Stimulated activated CD4-positive, alpha-beta T cell treated with anti-CD3 and anti-CD28 coated beads, Interleukin-2, amount 100 ng/mL, for 24 hours (primary cell): ENCODE results near the gene SPDYE4.

ENCODE experiments used
- DNase-seq, 2 donors: peaks; one replicate each; pipeline ENCODE4 v3.0.0-alpha.2; 2020

The SPDYE4 gene

GRCh38 chr17:8708025-8708461 is 50.3 kb downstream of the SPDYE4 start:
- DNase-seq, result no peak

- DNase-seq, result no peak
Measured at GRCh38 chr17:8707332-8708024, 50.9 kb downstream of the SPDYE4 start.

- DNase-seq, result no peak
Measured at GRCh38 chr17:8706431-8706830, 51.9 kb downstream of the SPDYE4 start.

GRCh38 chr17:8705427-8705826 is 52.9 kb downstream of the SPDYE4 start:
- no peak for DNase-seq

- no peak for DNase-seq
Measured at GRCh38 chr17:8703001-8703400, 55.3 kb downstream of the SPDYE4 start.

- no peak for DNase-seq
Measured at GRCh38 chr17:8701754-8702153, 56.6 kb downstream of the SPDYE4 start.

GRCh38 chr17:8701221-8701620 is 57.1 kb downstream of the SPDYE4 start:
- no peak for DNase-seq
